Measurements from ENCODE around the gene IKZF5.

- TF ChIP-seq POLR2AphosphoS5 (IDR thresholded peaks at IDR 0.05; ENCODE audit: insufficient read depth in 1 of 2, low read depth in 1 of 2), result no peak
- TF ChIP-seq POLR2A (IDR thresholded peaks at IDR 0.05), result no peak
These were observed 14.7 kb downstream of the IKZF5 start for GRCh38 chr10:122993797-122994336.
